ENCODE data around the gene ZNF283.
A peak's percentile ranks its signal among the peaks of the same experiment; 100 is the strongest.

Gene ZNF283

DNA sequence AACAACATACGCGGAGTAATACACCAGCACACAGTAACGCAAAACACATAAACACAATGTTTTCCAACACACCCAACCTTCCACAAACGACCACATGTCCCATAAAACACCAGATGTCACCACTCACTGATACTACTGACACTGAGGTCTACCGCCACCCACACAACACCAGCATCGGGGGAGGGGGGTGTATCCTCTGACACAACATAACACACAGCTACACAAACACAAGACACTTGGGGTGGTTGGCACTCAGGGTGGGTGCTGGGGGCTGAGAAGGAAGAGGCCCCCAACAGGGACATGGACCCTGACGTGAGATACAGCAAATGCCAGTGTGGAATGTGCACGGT, 44.8 kb upstream of the ZNF283 start:
- no peak overlapping the region for H3K4me3 ChIP-seq (ENCODE audit: low read depth, low read length)
- TF ChIP-seq, protein P1, sequence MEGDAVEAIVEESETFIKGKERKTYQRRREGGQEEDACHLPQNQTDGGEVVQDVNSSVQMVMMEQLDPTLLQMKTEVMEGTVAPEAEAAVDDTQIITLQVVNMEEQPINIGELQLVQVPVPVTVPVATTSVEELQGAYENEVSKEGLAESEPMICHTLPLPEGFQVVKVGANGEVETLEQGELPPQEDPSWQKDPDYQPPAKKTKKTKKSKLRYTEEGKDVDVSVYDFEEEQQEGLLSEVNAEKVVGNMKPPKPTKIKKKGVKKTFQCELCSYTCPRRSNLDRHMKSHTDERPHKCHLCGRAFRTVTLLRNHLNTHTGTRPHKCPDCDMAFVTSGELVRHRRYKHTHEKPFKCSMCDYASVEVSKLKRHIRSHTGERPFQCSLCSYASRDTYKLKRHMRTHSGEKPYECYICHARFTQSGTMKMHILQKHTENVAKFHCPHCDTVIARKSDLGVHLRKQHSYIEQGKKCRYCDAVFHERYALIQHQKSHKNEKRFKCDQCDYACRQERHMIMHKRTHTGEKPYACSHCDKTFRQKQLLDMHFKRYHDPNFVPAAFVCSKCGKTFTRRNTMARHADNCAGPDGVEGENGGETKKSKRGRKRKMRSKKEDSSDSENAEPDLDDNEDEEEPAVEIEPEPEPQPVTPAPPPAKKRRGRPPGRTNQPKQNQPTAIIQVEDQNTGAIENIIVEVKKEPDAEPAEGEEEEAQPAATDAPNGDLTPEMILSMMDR (IDR thresholded peaks at IDR 0.05; ENCODE audit: low read depth, low read length) = no peak

DNA sequence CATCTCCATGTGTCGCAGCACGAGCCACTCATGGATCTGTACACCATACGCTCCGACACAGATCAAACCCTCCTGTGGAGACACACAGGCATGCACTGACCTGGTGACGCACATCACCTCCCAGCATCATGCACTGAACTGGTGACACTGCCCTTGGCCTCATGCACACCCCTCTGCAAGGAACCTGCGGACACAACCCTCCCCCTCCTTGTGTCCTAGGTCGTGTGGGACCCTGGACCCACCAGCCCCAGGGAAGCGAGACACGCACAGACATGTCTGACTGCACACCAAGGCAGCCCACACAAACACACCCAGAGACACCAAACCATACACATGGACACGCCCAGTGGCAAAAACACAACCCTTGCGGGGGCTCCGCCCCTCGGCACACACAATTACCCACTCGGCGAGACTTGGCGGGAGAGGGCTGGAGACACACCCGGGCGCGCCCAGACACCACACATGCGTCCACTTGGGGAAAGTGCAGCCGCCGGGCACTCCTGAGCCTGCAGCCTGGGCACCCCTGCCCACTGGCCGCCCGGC, 44.4 kb upstream of the ZNF283 start:
- H3K4me3 ChIP-seq (ENCODE audit: low read depth, low read length) = no peak overlapping the region
- TF ChIP-seq, protein P1 (IDR thresholded peaks at IDR 0.05; ENCODE audit: low read depth, low read length) = no peak

DNA sequence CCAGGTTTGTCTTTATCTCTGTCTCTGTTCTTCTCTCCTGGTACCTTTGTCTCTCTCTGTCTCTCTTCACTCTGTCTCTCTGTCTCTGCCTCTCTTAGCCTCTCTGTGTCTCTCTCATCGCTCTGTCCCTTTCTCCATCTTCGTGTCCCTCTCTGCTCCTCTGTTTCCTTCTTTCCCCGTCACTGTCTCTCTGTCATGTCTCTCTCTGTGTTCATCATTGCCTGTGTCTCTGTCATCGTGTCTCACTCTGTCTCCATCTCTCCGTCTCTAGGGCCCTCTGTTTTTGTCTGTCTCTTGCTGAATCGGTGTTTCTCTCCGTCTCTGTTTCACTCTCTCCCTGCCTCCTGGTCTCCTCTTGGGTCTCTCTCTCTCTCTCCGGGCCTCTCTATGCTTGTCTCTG, 43.5 kb upstream of the ZNF283 start:
- H3K4me3 ChIP-seq (ENCODE audit: low read depth, low read length) = no peak overlapping the region
- TF ChIP-seq, protein P1 (IDR thresholded peaks at IDR 0.05; ENCODE audit: low read depth, low read length) = no peak

DNA sequence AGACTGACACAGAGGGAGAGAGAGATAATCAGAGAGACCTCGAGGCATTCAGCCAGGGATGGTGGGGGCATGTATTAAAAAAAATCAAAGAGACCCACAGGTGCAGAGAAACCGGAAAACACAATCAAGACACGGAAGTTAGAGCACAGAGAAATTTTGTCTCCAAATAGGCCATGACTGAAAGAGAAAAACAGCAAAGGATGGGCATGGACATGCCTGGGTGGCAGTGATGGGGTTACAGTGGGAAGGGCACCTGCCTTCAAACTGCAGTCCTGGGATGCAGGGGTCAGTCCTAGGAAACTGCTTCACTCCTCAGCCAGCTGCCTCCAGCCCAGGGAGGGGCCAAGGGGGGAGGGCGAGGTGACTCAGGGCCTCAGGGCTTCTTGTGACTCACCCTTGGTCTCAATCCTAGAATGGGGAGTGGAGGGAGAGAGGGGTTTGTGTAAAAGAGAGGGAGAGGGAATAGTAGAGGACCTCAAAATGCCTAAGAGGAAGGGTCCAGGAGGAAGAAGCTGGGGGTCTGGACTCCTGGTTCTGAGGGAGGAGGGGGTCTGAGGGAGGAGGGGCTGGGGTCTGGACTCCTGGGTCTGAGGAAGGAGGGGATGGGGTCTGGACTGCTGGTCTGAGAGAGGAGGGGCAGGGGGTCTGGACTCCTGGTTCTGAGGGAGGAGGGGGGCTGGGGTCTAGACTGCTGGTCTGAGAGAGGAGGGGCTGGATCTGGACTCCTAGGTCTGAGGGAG, 42.7 kb upstream of the ZNF283 start:
- no peak overlapping the region for H3K4me3 ChIP-seq (ENCODE audit: low read depth, low read length)
- TF ChIP-seq, protein P1 (IDR thresholded peaks at IDR 0.05; ENCODE audit: low read depth, low read length) = no peak

DNA sequence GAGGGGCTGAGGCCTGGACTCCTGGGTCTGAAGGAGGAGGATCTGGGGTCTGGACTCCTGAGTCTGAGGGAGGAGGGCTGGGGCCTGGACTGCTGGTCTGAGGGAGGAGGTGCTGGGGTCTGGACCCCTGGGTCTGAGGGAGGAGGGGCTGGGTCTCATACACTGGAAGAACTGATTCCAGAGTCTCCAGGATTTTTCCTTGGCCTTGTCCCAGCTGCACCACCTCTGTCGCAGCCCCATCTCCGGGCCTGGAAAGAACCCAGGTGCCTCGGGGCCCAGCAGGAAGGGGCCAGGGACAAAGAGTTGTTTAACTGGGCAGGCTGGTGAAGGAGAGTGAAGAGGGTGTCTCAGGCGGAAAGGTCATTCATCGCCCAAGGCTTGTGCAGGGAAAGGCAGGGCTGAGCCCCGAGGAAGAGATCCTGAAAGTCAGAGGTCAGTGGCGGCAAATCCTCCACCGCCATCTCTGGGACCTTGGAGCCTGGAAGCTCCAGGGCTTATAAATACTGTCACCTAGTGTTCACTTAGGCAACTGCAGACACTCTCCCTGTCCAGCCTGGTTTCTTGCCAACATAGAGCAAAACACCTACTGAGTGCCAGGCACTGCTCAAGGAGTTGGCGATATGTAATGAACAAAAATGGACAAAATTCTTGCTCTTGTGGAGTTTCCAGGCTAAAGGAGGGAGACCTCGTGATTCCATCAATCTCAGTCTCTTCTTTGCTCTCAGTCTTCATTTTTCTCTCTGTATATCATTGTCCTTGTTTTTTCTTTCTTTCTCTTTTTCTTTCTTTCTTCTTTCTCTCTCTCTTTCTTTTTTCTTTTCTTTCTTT, 41.9 kb upstream of the ZNF283 start:
- H3K4me3 ChIP-seq (ENCODE audit: low read depth, low read length) = no peak overlapping the region
- TF ChIP-seq, protein P1 (IDR thresholded peaks at IDR 0.05; ENCODE audit: low read depth, low read length) = peak; percentile 99

DNA sequence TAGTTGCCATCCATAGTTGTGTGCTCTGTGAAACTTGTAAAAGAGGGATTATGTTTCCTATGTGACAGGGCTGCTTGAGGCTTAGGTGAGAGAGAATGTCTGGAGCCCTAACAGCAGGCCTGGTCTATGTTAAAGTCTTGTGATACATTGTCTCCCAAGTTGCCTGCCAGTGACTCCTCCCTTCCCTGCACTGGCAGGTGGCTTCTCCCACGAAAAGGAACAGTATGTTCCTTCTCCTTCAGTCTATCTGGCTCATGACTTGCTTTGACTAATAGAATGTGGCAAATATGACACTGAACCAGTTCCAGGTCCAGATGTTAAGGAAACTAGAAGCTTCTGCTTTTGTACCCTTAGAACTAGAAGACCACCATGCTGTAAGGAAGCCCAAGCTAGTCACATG, 40.5 kb upstream of the ZNF283 start:
- no peak overlapping the region for H3K4me3 ChIP-seq (ENCODE audit: low read depth, low read length)
- TF ChIP-seq, protein P1 (IDR thresholded peaks at IDR 0.05; ENCODE audit: low read depth, low read length) = no peak

DNA sequence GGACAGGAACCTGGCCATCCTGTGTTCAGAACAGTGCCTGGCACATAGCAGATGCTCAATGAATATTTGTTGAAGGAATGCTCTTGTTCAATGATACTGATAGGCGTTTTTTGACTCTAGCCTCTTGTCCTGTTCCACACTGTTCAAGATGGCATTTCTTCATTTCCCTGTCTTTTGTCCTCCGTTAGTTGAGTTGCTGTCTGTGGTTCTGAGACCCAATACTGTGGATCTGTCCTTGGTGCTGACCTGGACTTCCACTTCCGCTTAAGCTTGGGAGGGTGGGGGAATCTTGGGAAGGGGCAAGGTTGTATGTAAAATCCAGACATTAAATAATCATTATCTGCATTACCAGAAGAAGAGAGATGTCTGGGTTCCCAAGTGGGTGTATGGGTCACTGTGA, 38.1 kb upstream of the ZNF283 start:
- TF ChIP-seq, protein P1 (IDR thresholded peaks at IDR 0.05; ENCODE audit: low read depth, low read length) = no peak

More for the DNA sequence above, 38.1 kb upstream of the ZNF283 start:
- no peak overlapping the region for H3K4me3 ChIP-seq (ENCODE audit: low read depth, low read length)

Measured in WI38 (cell line).